GM12878 (cell line): ENCODE measurements around the gene GZMH. TPM values are rescaled to one million over a fixed set of nuclear protein-coding genes. Genes with fewer than 3 reads are reported as not detected.

Experiments
- ATAC-seq: fragments of 200-7000 bp; cut with Tn5 transposase; 3 replicates; pipeline ENCODE4 v1.9.1; 2020; ENCODE audit warnings: mild to moderate bottlenecking, moderate library complexity
- BruUV-seq: library from RNA; stranded (reverse); fragments of 400-500 nt; replicated peaks from 2 replicates; lab custom pipeline; 2021; lab: Mats Ljungman, UMichigan
- CTCF ChIA-PET: fragments of 300-600 bp; sonication (Branson Sonifier 250); formaldehyde crosslinking; extraction: SDS; loops from one replicate; lab custom pipeline; 2021; ENCODE audit warnings: inconsistent platforms; lab: Yijun Ruan, JAX
- POLR2A ChIA-PET: fragments of 350-600 bp; formaldehyde crosslinking; extraction: SDS; loops from one replicate; lab custom pipeline; 2021; ENCODE audit warnings: inconsistent platforms; lab: Charles Lee
- RAD21 ChIA-PET: fragments of 300-600 bp; sonication (Branson Sonifier 250); formaldehyde crosslinking; loops from one replicate; lab custom pipeline; 2023; ENCODE audit warnings: antibody characterized with exemption; ENCODE audit not compliant: unreplicated experiment; lab: Charles Lee
- SMC1A ChIA-PET: fragments of 300-600 bp; sonication (Branson Sonifier 250); formaldehyde crosslinking; loops from one replicate; lab custom pipeline; 2023; ENCODE audit not compliant: unreplicated experiment, uncharacterized antibody; lab: Charles Lee
- DNase-seq: peaks from one replicate; pipeline ENCODE4 v3.0.0-alpha.2; 2011; ENCODE audit warnings: low read depth, low spot score
- FAIRE-seq: peaks from 3 replicates; lab custom pipeline; 2011; peaks lifted over from hg19 to GRCh38; lab: Jason Lieb, UNC
- H2AFZ ChIP-seq: 2 replicates; pipeline ENCODE4 v1.6.0; 2011; ENCODE audit warnings: low read depth, low read length, control low read depth; ENCODE audit not compliant: control insufficient read depth
- H3K27ac ChIP-seq: 2 replicates; pipeline ENCODE4 v1.5.1; 2011; ENCODE audit warnings: control low read depth; ENCODE audit not compliant: control insufficient read depth, insufficient read depth
- H3K27me3 ChIP-seq, 2 experiments: replicated peaks in 1 of 2; 2 replicates each; pipeline versions ENCODE4 v1.6.0 to v1.6.1; 2011; ENCODE audit warnings: low read length in 1 of 2; ENCODE audit not compliant: control insufficient read depth in 2 of 2, insufficient read depth in 2 of 2
- H3K36me3 ChIP-seq, 2 experiments: 2 replicates each; pipeline ENCODE4 v1.5.1; 2011; ENCODE audit warnings: low read length in 1 of 2; ENCODE audit not compliant: control insufficient read depth in 2 of 2, insufficient read depth in 2 of 2
- H3K4me1 ChIP-seq: 2 replicates; pipeline ENCODE4 v1.6.1; 2011; ENCODE audit warnings: mild to moderate bottlenecking, low read length, moderate library complexity, mixed read lengths; ENCODE audit not compliant: control insufficient read depth, insufficient read depth
- H3K4me2 ChIP-seq: 2 replicates; pipeline ENCODE4 v1.6.0; 2011; ENCODE audit warnings: control low read depth; ENCODE audit not compliant: control insufficient read depth, insufficient read depth
- H3K4me3 ChIP-seq: fragments of 200-600 bp; sonication (generic); 2 replicates; pipeline ENCODE4 v1.5.1; 2016
- H3K79me2 ChIP-seq: 2 replicates; pipeline ENCODE4 v1.6.0; 2011; ENCODE audit warnings: low read length; ENCODE audit not compliant: control insufficient read depth, insufficient read depth
- H3K9ac ChIP-seq: 2 replicates; pipeline ENCODE4 v1.8.0; 2011; ENCODE audit warnings: low read length, control low read depth, mixed read lengths; ENCODE audit not compliant: control insufficient read depth, insufficient read depth
- H3K9me3 ChIP-seq: replicated peaks from 3 replicates; pipeline ENCODE4 v1.5.1; 2011; ENCODE audit warnings: mild to moderate bottlenecking, low read length; ENCODE audit not compliant: control insufficient read depth, insufficient read depth
- H4K20me1 ChIP-seq: 2 replicates; pipeline ENCODE4 v1.6.0; 2011; ENCODE audit not compliant: control insufficient read depth, insufficient read depth
- CHD1 ChIP-seq: IDR thresholded peaks from 2 replicates; pipeline ENCODE4 v1.6.1; 2012; ENCODE audit warnings: low read depth, low read length, improper control_type of control experiment
- SKIL ChIP-seq: fragments of 450-650 bp; IDR thresholded peaks from 2 replicates; pipeline ENCODE4 v1.6.1; 2017; ENCODE audit warnings: mild to moderate bottlenecking, low read depth, inconsistent platforms; ENCODE audit not compliant: poor library complexity, severe bottlenecking
- WGBS: methylation state at CpG from one replicate; pipeline ENCODE4 v1.1.6; 2016; ENCODE audit warnings: low lambda C conversion rate; ENCODE audit not compliant: insufficient replicate concordance, insufficient coverage; ENCODE audit errors: missing lambda C conversion rate; 5-methylcytosine and 5-hydroxymethylcytosine counted together
- in situ Hi-C: fragments of 300-500 bp; cut with MboI; formaldehyde crosslinking; loops from 9 replicates; pipeline ENCODE4 v1.14.3; 2018; ENCODE audit warnings: mixed read lengths
- intact Hi-C: fragments of 100-400 bp; cut with micrococcal nuclease; formaldehyde crosslinking; loops from one replicate; pipeline ENCODE4 v1.14.2; 2022; ENCODE audit not compliant: unreplicated experiment
- polyA plus RNA-seq, 11 experiments: library from polyadenylated mRNA; depleted of rRNA in 4 of 11; unstranded in 6 of 11; stranded (reverse) in 5 of 11; fragments of >200 nt; fragmentation: Nextera tagmentation in 4 of 11; fragmentation: Illumina TruSeq in 1 of 11; extraction: Ambion mirVana in 4 of 11; extraction: Trizol in 1 of 11; gene quantifications; 1 replicate in 1 of 11; 2 replicates in 10 of 11; pipeline versions ENCODE4 v1.2.1 to v1.2.3, GENCODE V29; 2011 to 2016; ENCODE audit warnings: inconsistent platforms in 2 of 11, missing spikeins in 2 of 11, low read depth in 1 of 11
- total RNA-seq, 4 experiments: library from RNA; depleted of rRNA in 3 of 4; stranded (reverse); fragments of >200 nt in 3 of 4; fragmentation: Illumina TruSeq in 1 of 4; extraction: Trizol in 1 of 4; gene quantifications; 2 replicates each; pipeline versions ENCODE4 v1.2.1 to v1.2.3, GENCODE V29; 2013 to 2021

Gene GZMH
- total and polyA plus RNA-seq, 10 of the 15 experiments (the other 5 are each of a cell fraction or from before 2014, with no cell fraction given): 0.16 to 0.53 (median 0.22) TPM; not detected in 6

GRCh38 chr14:24630872-24631477, 21.5 kb upstream of the GZMH start:
- H3K36me3 ChIP-seq: no peaks in the 10 kb centered on the region
- intact Hi-C loops: no loop called here

More at GRCh38 chr14:24630872-24631477, 21.5 kb upstream of the GZMH start:
- Histone ChIP-seq H3K9ac (no peak overlapping the region), H3K9me3 (no peaks in the 10 kb centered on the region), H3K4me1 (no peaks in the 10 kb centered on the region), H3K79me2 (no peaks in the 10 kb centered on the region), H3K27ac (no peak overlapping the region), H3K27me3 (no peaks in the 10 kb centered on the region), H2AFZ (no peak overlapping the region), H3K4me3 (no peak overlapping the region), H4K20me1 (no peaks in the 10 kb centered on the region), H3K4me2 (no peak overlapping the region)
- ChIA-PET POLR2A (no interaction called here), RAD21 (no interaction called here), SMC1A (interaction anchor here (0.6 kb wide), 1 partner anchor 213 kb away, joined by 3 read pairs; no protein-coding TSS in a partner anchor), CTCF (interaction anchor here (0.6 kb wide), 1 partner anchor 493 kb away, joined by 3 read pairs; no protein-coding TSS in a partner anchor)
- BruUV-seq: no TSS peak
- in situ Hi-C loops: no loop called here
- ATAC-seq (no peak), FAIRE-seq (no peak), DNase-seq (no peak)
- 43% methylated on average over 10 of the region's 10 CpGs for WGBS
- TF ChIP-seq SKIL: no peak
- TF ChIP-seq CHD1: no peak
